Left renal cortex interstitium (tissue), 4 donors: Measurements from ENCODE around the gene NLGN1. TPM values are rescaled to one million over a fixed set of nuclear protein-coding genes. Genes with fewer than 3 reads are reported as not detected.

Experiments
- DNase-seq, 4 donors: peaks; one replicate each; pipeline ENCODE4 v3.0.0-alpha.2; 2013; ENCODE audit warnings: low read depth in 4 of 4, low spot score in 2 of 4, missing footprints in 1 of 4
- polyA plus RNA-seq, 4 donors: library from polyadenylated mRNA; unstranded; fragments of 120-200 nt; gene quantifications; one replicate each; pipeline ENCODE4 v1.2.1, GENCODE V29; 2013; ENCODE audit not compliant: insufficient read length in 4 of 4

NLGN1 gene
- polyA plus RNA-seq, 4 donors: 1.7 to 3.9 (median 2.8) TPM

GRCh38 chr3:173622166-173622565, 224.6 kb downstream of the NLGN1 start:
- DNase-seq: no peak

GRCh38 chr3:173624086-173624485, 226.5 kb downstream of the NLGN1 start:
- DNase-seq: peak in 1 of 4 donors; percentile 3

DNA sequence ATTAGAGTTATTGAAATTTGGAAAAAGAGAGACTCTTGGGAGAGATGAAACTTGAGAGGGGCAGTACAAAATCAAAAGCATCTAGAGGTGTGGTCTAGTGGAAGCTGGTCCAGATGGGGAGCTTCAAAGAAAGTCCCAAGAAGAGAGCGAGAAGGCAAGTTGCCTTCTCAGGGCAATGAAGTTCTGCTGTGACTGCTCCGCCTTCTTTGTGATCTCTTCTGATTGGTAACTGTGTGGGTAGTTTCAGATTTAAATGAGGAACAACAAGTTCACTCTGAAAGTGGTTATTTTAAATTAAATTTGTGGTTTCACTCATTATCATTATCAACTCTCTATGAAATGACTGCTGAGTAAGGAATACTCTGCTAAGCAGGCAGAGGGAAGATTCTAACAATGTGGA, 233.3 kb downstream of the NLGN1 start:
- no peak for DNase-seq

- no peak for DNase-seq
Observed at GRCh38 chr3:173632945-173633344, 235.4 kb downstream of the NLGN1 start.

DNA sequence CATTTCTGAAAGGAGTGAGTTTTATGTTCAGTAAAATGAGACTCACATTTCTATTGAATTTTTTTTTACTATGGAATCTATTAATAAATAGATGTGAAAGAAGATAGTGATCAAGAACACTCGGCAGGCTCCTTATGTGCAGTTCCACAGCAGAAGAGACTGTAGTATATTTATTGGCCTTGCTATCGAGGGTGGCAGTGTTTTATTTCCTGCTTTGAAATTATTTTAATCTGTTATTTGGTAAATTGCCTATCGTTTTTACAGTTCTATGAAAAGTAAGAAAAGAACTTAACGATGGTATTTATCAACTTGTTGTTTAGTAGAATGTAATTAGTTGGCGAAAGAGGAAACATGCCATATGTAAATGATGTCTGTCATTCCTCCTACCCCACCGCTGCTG, 238.3 kb downstream of the NLGN1 start:
- no peak for DNase-seq

- no peak for DNase-seq
Observed at GRCh38 chr3:173639098-173639497, 241.6 kb downstream of the NLGN1 start.

- DNase-seq: no peak
Observed at GRCh38 chr3:173641696-173642095, 244.2 kb downstream of the NLGN1 start.

- no peak for DNase-seq
Observed at GRCh38 chr3:173644086-173645082, 246.8 kb downstream of the NLGN1 start.

GRCh38 chr3:173650596-173650995, 253.1 kb downstream of the NLGN1 start:
- no peak for DNase-seq

DNA sequence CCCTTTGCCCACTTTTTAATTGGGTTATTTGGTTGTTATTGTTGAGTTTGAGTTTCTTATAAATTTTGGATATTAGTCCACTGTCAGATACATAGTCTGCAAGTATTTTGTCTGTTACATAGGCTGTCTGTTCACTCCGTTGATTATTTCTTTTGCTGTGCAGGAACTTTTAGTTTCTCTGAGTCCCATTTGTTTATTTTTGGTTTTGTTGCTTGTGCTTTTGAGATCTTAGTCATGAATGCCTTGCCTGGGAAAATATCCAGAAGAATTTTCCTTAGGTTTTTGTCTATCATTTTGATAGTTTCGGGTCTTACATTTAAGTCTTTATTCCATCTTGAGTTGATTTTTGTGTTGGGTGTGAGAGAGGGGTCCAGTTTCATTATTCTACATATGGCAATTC, 254.5 kb downstream of the NLGN1 start:
- DNase-seq: no peak

- DNase-seq: no peak
Observed at GRCh38 chr3:173653781-173654180, 256.2 kb downstream of the NLGN1 start.

GRCh38 chr3:173659972-173660371, 262.4 kb downstream of the NLGN1 start:
- DNase-seq: no peak

DNA sequence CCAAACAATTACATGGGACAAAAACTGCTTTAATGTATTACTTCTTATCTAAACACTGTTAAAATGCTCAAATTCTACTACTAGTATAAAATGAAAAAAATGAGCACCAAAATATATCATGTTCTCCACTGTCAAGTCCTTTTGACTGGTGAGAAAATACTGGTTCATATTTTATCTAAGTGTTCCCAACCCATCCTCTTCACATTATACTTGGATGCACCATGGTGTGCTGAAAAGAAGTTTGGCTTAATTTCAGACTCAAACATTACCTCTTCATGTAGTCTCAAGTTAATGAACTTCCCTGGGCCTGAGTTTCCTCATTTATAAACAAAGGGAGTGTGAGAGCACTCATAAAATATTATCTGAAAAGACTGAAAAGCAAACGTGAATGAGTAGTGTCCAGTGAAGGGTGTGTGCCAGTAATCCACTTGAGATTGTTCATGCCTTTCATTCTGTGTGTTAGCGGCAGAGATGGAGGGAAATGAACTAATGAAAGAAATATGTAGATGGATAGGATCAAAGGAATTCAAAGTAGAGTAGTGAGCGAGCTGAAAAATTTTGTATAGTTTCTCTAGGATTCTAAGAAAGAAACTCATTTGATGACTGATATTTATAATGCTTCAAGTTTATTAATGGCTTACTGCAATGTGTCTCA, 263.2 kb downstream of the NLGN1 start:
- no peak for DNase-seq

GRCh38 chr3:173663696-173664111, 266.2 kb downstream of the NLGN1 start:
- DNase-seq: no peak

- DNase-seq: no peak
Observed at GRCh38 chr3:173676094-173676493, 278.6 kb downstream of the NLGN1 start.

GRCh38 chr3:173681188-173681678, 283.7 kb downstream of the NLGN1 start:
- no peak for DNase-seq

GRCh38 chr3:173685456-173685855, 287.9 kb downstream of the NLGN1 start:
- no peak for DNase-seq

GRCh38 chr3:173688216-173688842, 290.8 kb downstream of the NLGN1 start:
- DNase-seq: no peak

DNA sequence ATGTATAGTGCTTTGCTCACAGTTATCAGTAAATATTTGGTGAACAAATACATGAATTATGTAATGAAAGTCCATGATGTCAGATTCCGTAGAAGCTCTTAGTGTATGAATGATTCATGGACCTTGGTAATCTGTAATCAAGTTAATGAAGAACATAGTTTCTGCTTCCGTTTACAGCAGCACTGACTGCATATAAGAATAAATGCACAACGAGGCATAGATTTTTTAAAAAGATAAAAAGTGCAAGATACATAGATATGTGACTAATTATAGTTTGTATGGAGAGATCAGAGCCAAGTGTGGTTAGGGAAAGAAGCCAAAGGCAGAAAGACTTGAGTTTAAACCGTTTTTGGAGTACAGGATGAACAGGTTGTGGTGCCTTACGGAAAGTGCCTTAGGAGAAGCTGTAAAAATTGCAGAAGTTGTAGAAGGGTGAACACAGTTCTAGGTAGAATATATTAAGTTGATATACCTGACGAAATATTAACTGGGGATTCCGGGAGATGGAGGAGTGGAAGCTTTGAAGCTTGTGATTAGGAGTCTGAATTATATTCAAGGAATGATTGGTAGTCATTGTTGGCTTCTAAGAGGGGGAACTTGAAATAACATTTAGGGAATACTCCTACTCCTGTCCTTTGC, 293.1 kb downstream of the NLGN1 start:
- DNase-seq: no peak

- no peak for DNase-seq
Observed at GRCh38 chr3:173699353-173699752, 301.8 kb downstream of the NLGN1 start.

DNA sequence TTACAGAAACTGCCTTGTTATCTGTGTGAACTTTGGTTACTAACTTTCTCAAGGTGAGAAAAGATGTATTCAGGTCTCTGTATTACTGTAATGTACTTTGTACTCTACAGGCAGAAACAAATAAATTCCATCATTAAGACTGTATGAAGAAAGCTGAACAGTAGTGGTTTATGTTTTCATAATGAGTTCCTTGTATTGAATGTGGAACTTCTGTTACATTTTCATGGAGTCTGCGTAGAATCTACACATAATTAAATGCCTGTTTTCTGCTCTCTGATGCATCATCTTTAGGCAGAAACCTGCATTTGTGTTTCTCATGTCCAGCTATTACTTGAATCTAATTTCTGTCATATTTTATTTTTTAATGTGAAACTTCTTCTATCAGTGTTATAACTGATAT, 302.8 kb downstream of the NLGN1 start:
- no peak for DNase-seq
